H1 (cell line): ENCODE results near the gene TEX36. TPM values are rescaled to one million over a fixed set of nuclear protein-coding genes. Genes with fewer than 3 reads are reported as not detected.

Experiments
- CTCF ChIA-PET: fragments of 300-600 bp; sonication (Branson Sonifier 250); formaldehyde crosslinking; loops from one replicate; lab custom pipeline; 2021; ENCODE audit not compliant: partially characterized antibody; lab: Charles Lee
- POLR2A ChIA-PET: fragments of 300-600 bp; sonication (Branson Sonifier 250); formaldehyde crosslinking; loops from one replicate; lab custom pipeline; 2021; ENCODE audit warnings: inconsistent platforms; ENCODE audit not compliant: partially characterized antibody; lab: Charles Lee
- DNase-seq, 2 experiments: peaks; one replicate each; pipeline versions ENCODE4 v3.0.0 to v3.0.0-alpha.2; 2010 to 2022; ENCODE audit warnings: low spot score in 2 of 2, low read depth in 1 of 2, mixed read lengths in 1 of 2
- FAIRE-seq: peaks from 2 replicates; lab custom pipeline; 2011; peaks lifted over from hg19 to GRCh38; lab: Jason Lieb, UNC
- H2AFZ ChIP-seq: 2 replicates; pipeline ENCODE4 v1.8.1; 2012; ENCODE audit warnings: low read length, inconsistent platforms
- H2AK5ac ChIP-seq: 2 replicates; pipeline ENCODE4 v1.6.1; 2013; ENCODE audit warnings: low read depth, low read length
- H2BK120ac ChIP-seq: replicated peaks from 2 replicates; pipeline ENCODE3; 2013; ENCODE audit warnings: low read depth, low read length, inconsistent platforms
- H2BK12ac ChIP-seq: 2 replicates; pipeline ENCODE4 v1.6.1; 2013; ENCODE audit warnings: low read depth, low read length
- H2BK15ac ChIP-seq: 2 replicates; pipeline ENCODE4 v1.6.1; 2013; ENCODE audit warnings: low read length
- H2BK20ac ChIP-seq: 2 replicates; pipeline ENCODE4 v1.6.1; 2013; ENCODE audit warnings: low read length
- H2BK5ac ChIP-seq: 2 replicates; pipeline ENCODE4 v1.6.1; 2013; ENCODE audit warnings: low read depth, low read length
- H3K14ac ChIP-seq: 2 replicates; pipeline ENCODE4 v1.6.1; 2013; ENCODE audit warnings: inconsistent platforms; ENCODE audit not compliant: insufficient read length
- H3K18ac ChIP-seq: 2 replicates; pipeline ENCODE4 v1.6.1; 2013; ENCODE audit warnings: low read length; ENCODE audit errors: extremely low read depth
- H3K23ac ChIP-seq: 2 replicates; pipeline ENCODE4 v1.6.1; 2013; ENCODE audit warnings: inconsistent platforms; ENCODE audit not compliant: insufficient read length
- H3K23me2 ChIP-seq: 2 replicates; pipeline ENCODE4 v1.6.1; 2013; ENCODE audit warnings: low read depth, low read length
- H3K27ac ChIP-seq: 2 replicates; pipeline ENCODE4 v1.6.1; 2011; ENCODE audit warnings: low read depth, low read length, inconsistent platforms
- H3K27me3 ChIP-seq, 4 experiments: replicated peaks in 1 of 4; 1 replicate in 1 of 4; 2 replicates in 3 of 4; pipeline versions ENCODE4 v1.6.1 to v1.8.1; 2011 to 2013; ENCODE audit warnings: low read length in 3 of 4, mild to moderate bottlenecking in 3 of 4, inconsistent platforms in 2 of 4, mixed read lengths in 2 of 4, moderate library complexity in 1 of 4; ENCODE audit not compliant: control insufficient read depth in 3 of 4, insufficient read depth in 3 of 4; ENCODE audit errors: extremely low read depth in 1 of 4
- H3K36me3 ChIP-seq, 4 experiments: 2 replicates each; pipeline versions ENCODE4 v1.6.1 to v1.8.1; 2011 to 2013; ENCODE audit warnings: mild to moderate bottlenecking in 4 of 4, low read length in 3 of 4, moderate library complexity in 2 of 4, control low read depth in 1 of 4, inconsistent platforms in 1 of 4; ENCODE audit not compliant: insufficient read depth in 4 of 4, control insufficient read depth in 2 of 4
- H3K4ac ChIP-seq: replicated peaks from 2 replicates; pipeline ENCODE3; 2013; ENCODE audit warnings: low read length, low read depth, mixed read lengths, inconsistent platforms; ENCODE audit not compliant: insufficient read length
- H3K4me1 ChIP-seq, 4 experiments: replicated peaks in 1 of 4; 1 replicate in 1 of 4; 2 replicates in 3 of 4; pipeline versions ENCODE4 v1.6.1 to v1.8.1; 2011 to 2013; ENCODE audit warnings: low read length in 3 of 4, inconsistent platforms in 2 of 4, mixed read lengths in 1 of 4; ENCODE audit not compliant: insufficient read depth in 4 of 4, control insufficient read depth in 3 of 4
- H3K4me2 ChIP-seq, 2 experiments: 2 replicates each; pipeline versions ENCODE4 v1.6.1 to v1.8.1; 2011 to 2013; ENCODE audit warnings: low read depth in 2 of 2, low read length in 2 of 2, control low read depth in 1 of 2, inconsistent platforms in 1 of 2, mild to moderate bottlenecking in 1 of 2; ENCODE audit not compliant: insufficient read depth in 1 of 2
- H3K4me3 ChIP-seq, 4 experiments: fragments of 200-600, 300-600 bp in 1 of 4; sonication (generic), shearing (Covaris generic), sonication (Bioruptor Twin) in 1 of 4; 2 replicates each; pipeline versions ENCODE4 v1.5.1 to v1.8.1; 2011 to 2016; ENCODE audit warnings: low read length in 4 of 4, low read depth in 3 of 4, control low read depth in 2 of 4, inconsistent platforms in 2 of 4, mild to moderate bottlenecking in 2 of 4, mixed read lengths in 1 of 4, moderate library complexity in 1 of 4; ENCODE audit not compliant: insufficient read depth in 2 of 4; ENCODE audit errors: extremely low read depth in 1 of 4
- H3K56ac ChIP-seq: replicated peaks from 2 replicates; pipeline ENCODE3; 2013; ENCODE audit warnings: low read depth, mild to moderate bottlenecking, mixed read lengths, low read length, inconsistent platforms; ENCODE audit not compliant: insufficient read length
- H3K79me1 ChIP-seq: 2 replicates; pipeline ENCODE4 v1.6.1; 2013; ENCODE audit warnings: low read depth, low read length, control low read depth
- H3K79me2 ChIP-seq, 2 experiments: 2 replicates each; pipeline versions ENCODE4 v1.6.1 to v1.8.1; 2012 to 2013; ENCODE audit warnings: low read length in 2 of 2, mild to moderate bottlenecking in 2 of 2, inconsistent platforms in 1 of 2; ENCODE audit not compliant: insufficient read depth in 2 of 2, control insufficient read depth in 1 of 2
- H3K9ac ChIP-seq, 4 experiments: replicated peaks in 1 of 4; 1 replicate in 1 of 4; 2 replicates in 3 of 4; pipeline versions ENCODE4 v1.6.1 to v1.8.1; 2011 to 2013; ENCODE audit warnings: low read depth in 3 of 4, low read length in 3 of 4, control low read depth in 2 of 4, mild to moderate bottlenecking in 2 of 4, moderate library complexity in 2 of 4, inconsistent platforms in 1 of 4; ENCODE audit errors: extremely low read depth in 1 of 4
- H3K9me3 ChIP-seq, 2 experiments: 2 replicates each; pipeline versions ENCODE4 v1.6.1 to v1.8.1; 2012 to 2013; ENCODE audit warnings: mild to moderate bottlenecking in 2 of 2, moderate library complexity in 2 of 2, control low read depth in 1 of 2, inconsistent platforms in 1 of 2, low read depth in 1 of 2, low read length in 1 of 2, mixed read lengths in 1 of 2; ENCODE audit not compliant: insufficient read depth in 2 of 2
- H4K20me1 ChIP-seq, 2 experiments: replicated peaks in 1 of 2; 2 replicates each; pipeline versions ENCODE3 to v1.8.1; 2011 to 2013; ENCODE audit warnings: inconsistent platforms in 2 of 2, low read length in 2 of 2, mild to moderate bottlenecking in 1 of 2; ENCODE audit not compliant: insufficient read depth in 2 of 2, control insufficient read depth in 1 of 2
- H4K5ac ChIP-seq: 2 replicates; pipeline ENCODE4 v1.6.1; 2013; ENCODE audit warnings: low read length, low read depth, mixed read lengths, inconsistent platforms; ENCODE audit not compliant: insufficient read length
- H4K8ac ChIP-seq: 2 replicates; pipeline ENCODE4 v1.8.0; 2013; ENCODE audit warnings: mild to moderate bottlenecking, moderate library complexity, low read length, inconsistent platforms; ENCODE audit not compliant: insufficient read depth; ENCODE audit errors: extremely low read depth
- H4K91ac ChIP-seq: replicated peaks from 2 replicates; pipeline ENCODE3; 2013; ENCODE audit warnings: low read length, mixed read lengths, inconsistent platforms; ENCODE audit not compliant: insufficient read length
- ATF3 ChIP-seq: IDR thresholded peaks from 2 replicates; pipeline ENCODE4 v1.6.1; 2011; ENCODE audit warnings: low read depth, mild to moderate bottlenecking, low read length; ENCODE audit not compliant: insufficient read depth
- CBX8 ChIP-seq: fragments of 300-800, 300-1000 bp; sonication (generic); IDR thresholded peaks from 2 replicates; pipeline ENCODE4 v1.7.1; 2016; ENCODE audit warnings: low read depth, low read length, borderline replicate concordance
- EP300 ChIP-seq, 2 experiments: IDR thresholded peaks; 1 replicate in 1 of 2; 2 replicates in 1 of 2; pipeline ENCODE4 v1.6.1; 2011 to 2012; ENCODE audit warnings: low read depth in 2 of 2, low read length in 2 of 2, mild to moderate bottlenecking in 2 of 2, borderline replicate concordance in 1 of 2, inconsistent platforms in 1 of 2, moderate library complexity in 1 of 2
- HDAC2 ChIP-seq, 2 experiments: fragments of 300-600 bp in 1 of 2; sonication (generic) in 1 of 2; IDR thresholded peaks; 2 replicates each; pipeline ENCODE4 v1.6.1; 2011 to 2012; ENCODE audit warnings: low read depth in 2 of 2, low read length in 2 of 2, mild to moderate bottlenecking in 2 of 2, moderate library complexity in 2 of 2, borderline replicate concordance in 1 of 2, inconsistent platforms in 1 of 2
- MAFK ChIP-seq: IDR thresholded peaks from 2 replicates; pipeline ENCODE4 v1.6.1; 2012; ENCODE audit warnings: low read depth, mild to moderate bottlenecking, improper control_type of control experiment, low read length
- MAX ChIP-seq: IDR thresholded peaks from 2 replicates; pipeline ENCODE4 v1.6.1; 2012; ENCODE audit warnings: inconsistent platforms
- PHF8 ChIP-seq: fragments of 200-600 bp; sonication (generic); conservative IDR thresholded peaks from 2 replicates; pipeline ENCODE4 v1.7.1; 2012; ENCODE audit warnings: low read depth, mild to moderate bottlenecking, inconsistent platforms, low read length, moderate library complexity
- POU5F1 ChIP-seq: IDR thresholded peaks from 2 replicates; pipeline ENCODE4 v1.6.1; 2011; ENCODE audit warnings: low read depth, mild to moderate bottlenecking, low read length, moderate library complexity
- RAD21 ChIP-seq, 2 experiments: IDR thresholded peaks in 1 of 2; conservative IDR thresholded peaks in 1 of 2; 2 replicates each; pipeline ENCODE4 v1.6.1; 2011; ENCODE audit warnings: low read depth in 2 of 2, low read length in 2 of 2, improper control_type of control experiment in 1 of 2, inconsistent platforms in 1 of 2, mild to moderate bottlenecking in 1 of 2, moderate library complexity in 1 of 2
- SIN3A ChIP-seq, 2 experiments: IDR thresholded peaks in 1 of 2; conservative IDR thresholded peaks in 1 of 2; 2 replicates each; pipeline ENCODE4 v1.6.1; 2011 to 2012; ENCODE audit warnings: low read length in 2 of 2, improper control_type of control experiment in 1 of 2, low read depth in 1 of 2, mild to moderate bottlenecking in 1 of 2
- SP1 ChIP-seq: IDR thresholded peaks from 2 replicates; pipeline ENCODE4 v1.6.1; 2011; ENCODE audit warnings: low read depth, low read length
- WGBS, 2 experiments: shearing (Covaris generic) in 1 of 2; methylation state at CpG; one replicate each; pipeline versions ENCODE4 v1.1.6 to v1.1.7; 2013 to 2015; ENCODE audit warnings: low lambda C conversion rate in 2 of 2, mixed read lengths in 2 of 2, inconsistent platforms in 1 of 2, low coverage in 1 of 2, missing lambda C conversion rate in 1 of 2; ENCODE audit not compliant: insufficient replicate concordance in 2 of 2, insufficient coverage in 1 of 2, insufficient read length in 1 of 2; ENCODE audit errors: extremely low coverage in 1 of 2, missing lambda C conversion rate in 1 of 2; 5-methylcytosine and 5-hydroxymethylcytosine counted together
- polyA plus RNA-seq, 7 experiments: library from polyadenylated mRNA; depleted of rRNA in 3 of 7; stranded (reverse) in 5 of 7; unstranded in 2 of 7; fragments of >200 nt in 5 of 7; fragments of 200-250 nt in 2 of 7; gene quantifications; 1 replicate in 5 of 7; 2 replicates in 1 of 7; 4 replicates in 1 of 7; pipeline versions ENCODE4 v1.2.1 to v1.2.3, GENCODE V29; 2011 to 2013; ENCODE audit warnings: missing spikeins in 2 of 7, mixed read lengths in 2 of 7
- total RNA-seq: library from RNA; stranded (reverse); fragmentation: NEBNext Ultra II Directional; extraction: Animal tissue kit (Norgen Biotek cat#: 25700); gene quantifications from 2 replicates; pipeline ENCODE4 v1.2.1, GENCODE V29; 2021

TEX36 gene
- total and polyA plus RNA-seq, 2 of the 8 experiments (the other 6 are each of a cell fraction or from before 2014, with no cell fraction given): not detected

- ChIA-PET POLR2A (interaction anchor here (0.6 to 1.3 kb wide), 3 partner anchors 12 to 30 kb away, joined by 3 to 7 read pairs (median 3); no protein-coding TSS in a partner anchor), CTCF (interaction anchor here (0.6 to 0.7 kb wide), 2 partner anchors 8 to 390 kb away, joined by 3 read pairs; no protein-coding TSS in a partner anchor)
- Histone ChIP-seq H3K23me2 (no peaks in the 10 kb centered on the region), H3K27me3 (peaks cover 0 to 2% (median 0%) of the 10 kb centered on the region in 4 experiments; a peak in 1 of 7 replicates), H2BK12ac (no peak overlapping the region), H3K36me3 (peaks cover 36 to 93% (median 81%) of the 10 kb centered on the region in 4 experiments), H3K79me2 (no peaks in the 10 kb centered on the region), H2BK5ac (no peak overlapping the region), H4K20me1 (peaks cover 2 to 4% of the 10 kb centered on the region in 2 experiments), H2BK120ac (no peak overlapping the region), H2AK5ac (no peak overlapping the region), H2AFZ (no peak overlapping the region), H3K4ac (no peak overlapping the region), H3K27ac (no peak overlapping the region), H3K18ac (no peak overlapping the region), H3K9ac (no peak overlapping the region), H2BK20ac (no peak overlapping the region), H3K79me1 (no peaks in the 10 kb centered on the region), H3K4me3 (no peak overlapping the region), H3K9me3 (no peaks in the 10 kb centered on the region), H2BK15ac (no peak overlapping the region), H3K4me1 (no peaks in the 10 kb centered on the region), H3K4me2 (no peak overlapping the region), H3K14ac (no peak overlapping the region), H4K8ac (no peak overlapping the region), H4K91ac (no peak overlapping the region), H3K23ac (no peak overlapping the region), H3K56ac (no peak overlapping the region), H4K5ac (no peak overlapping the region)
- 56% methylated on average over 3 of the region's 3 CpGs; no CpG with 5 or more reads in 1 of the 2 experiments for WGBS, 2 experiments
- FAIRE-seq: no peak
- no peak for DNase-seq
- TF ChIP-seq CBX8: no peak
- TF ChIP-seq POU5F1: no peak
- no peak for TF ChIP-seq SP1
- TF ChIP-seq MAFK: no peak
- TF ChIP-seq EP300 (IDR thresholded peaks at IDR 0.05; ENCODE audit: borderline replicate concordance in 1 of 2, low read depth in 2 of 2, low read length in 2 of 2): no peak
- no peak for TF ChIP-seq SIN3A (conservative IDR thresholded peaks at IDR 0.05 in 1 of 2, IDR thresholded peaks at IDR 0.05 in 1 of 2; ENCODE audit: low read depth in 1 of 2, low read length in 2 of 2)
- TF ChIP-seq PHF8: no peak
- TF ChIP-seq HDAC2 (IDR thresholded peaks at IDR 0.05; ENCODE audit: borderline replicate concordance in 1 of 2, low read depth in 2 of 2, low read length in 2 of 2): no peak
- TF ChIP-seq MAX: no peak
- no peak for TF ChIP-seq ATF3
- no peak for TF ChIP-seq RAD21 (IDR thresholded peaks at IDR 0.05 in 1 of 2, conservative IDR thresholded peaks at IDR 0.05 in 1 of 2; ENCODE audit: low read depth in 2 of 2, low read length in 2 of 2)
Observed at GRCh38 chr10:125727436-125727835, 44.5 kb upstream of the TEX36 start.
